Measurements from ENCODE around the gene CHRM5. TPM values are rescaled to one million over a fixed set of nuclear protein-coding genes. Genes with fewer than 3 reads are reported as not detected.

The CHRM5 gene
- polyA plus RNA-seq, 1 donor (not counting 4 experiments of a cell fraction or from before 2014, with no cell fraction given), result 0.01 TPM

DNA sequence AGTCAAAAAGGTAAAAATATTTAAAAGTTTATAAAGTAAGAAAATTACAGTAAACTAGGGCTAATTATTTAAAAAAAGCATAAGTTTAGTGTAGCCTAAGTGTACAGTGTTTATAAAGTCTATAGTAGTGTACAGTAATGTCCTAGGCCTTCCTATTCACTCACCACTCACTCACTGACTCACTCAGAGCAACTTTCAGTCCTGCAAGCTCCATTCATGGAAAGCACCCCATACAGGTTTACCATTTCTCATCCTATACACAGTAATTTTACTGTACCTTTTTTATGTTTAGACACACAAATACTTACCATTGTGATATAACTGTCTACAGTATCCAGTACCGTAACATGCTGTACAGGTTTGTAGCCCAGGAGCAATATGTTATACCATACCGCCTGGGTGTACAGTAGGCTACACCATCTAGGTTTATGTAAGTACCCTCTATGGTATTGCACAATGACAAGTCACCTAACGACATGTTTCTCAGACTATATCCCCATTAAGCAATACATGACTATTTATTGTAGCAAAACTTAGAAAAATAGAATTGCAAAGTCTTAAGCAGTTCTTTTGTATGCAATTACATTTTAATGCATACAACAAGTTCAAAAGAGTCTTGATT, 51.2 kb downstream of the CHRM5 start:
- Histone ChIP-seq H3K9me3 (ENCODE audit: control insufficient read depth, low read depth, low read length) (no peaks in the 10 kb centered on the region), H3K4me3 (ENCODE audit: control insufficient read depth in 2 of 3, extremely low read depth in 1 of 3, insufficient read depth in 2 of 3, low read depth in 1 of 3, low read length in 3 of 3) (no peak overlapping the region), H3K27me3 (ENCODE audit: control insufficient read depth, extremely low read depth, insufficient read depth, low read length) (no peaks in the 10 kb centered on the region), H2AFZ (ENCODE audit: control insufficient read depth, low read length) (no peak overlapping the region), H3K36me3 (ENCODE audit: control insufficient read depth in 2 of 2, extremely low read depth in 1 of 2, insufficient read depth in 2 of 2, low read length in 2 of 2) (no peaks in the 10 kb centered on the region), H4K20me1 (ENCODE audit: control insufficient read depth, extremely low read depth, insufficient read depth, low read length) (no peaks in the 10 kb centered on the region), H3K79me2 (ENCODE audit: control insufficient read depth, insufficient read depth, low read length) (no peaks in the 10 kb centered on the region), H3K9me1 (ENCODE audit: control insufficient read depth, extremely low read depth, insufficient read depth, low read length) (no peaks in the 10 kb centered on the region), H3K4me2 (ENCODE audit: control insufficient read depth, extremely low read depth, insufficient read depth, low read depth, low read length) (no peak overlapping the region), H3K4me1 (ENCODE audit: control insufficient read depth, extremely low read depth, insufficient read depth, low read length) (no peaks in the 10 kb centered on the region), H3K27ac (ENCODE audit: control insufficient read depth, insufficient read depth, low read length) (no peak overlapping the region), H3K9ac (ENCODE audit: control insufficient read depth, extremely low read depth, insufficient read depth, low read length) (no peak overlapping the region)
- dilution Hi-C loops (cut with MboI; ENCODE audit: extremely low pct_ligation_motif_present, low sequenced_read_pairs), result no loop called here
- DNase-seq (ENCODE audit: low read depth, low spot score) (no peak), FAIRE-seq (no peak)
- TF ChIP-seq, protein P1, sequence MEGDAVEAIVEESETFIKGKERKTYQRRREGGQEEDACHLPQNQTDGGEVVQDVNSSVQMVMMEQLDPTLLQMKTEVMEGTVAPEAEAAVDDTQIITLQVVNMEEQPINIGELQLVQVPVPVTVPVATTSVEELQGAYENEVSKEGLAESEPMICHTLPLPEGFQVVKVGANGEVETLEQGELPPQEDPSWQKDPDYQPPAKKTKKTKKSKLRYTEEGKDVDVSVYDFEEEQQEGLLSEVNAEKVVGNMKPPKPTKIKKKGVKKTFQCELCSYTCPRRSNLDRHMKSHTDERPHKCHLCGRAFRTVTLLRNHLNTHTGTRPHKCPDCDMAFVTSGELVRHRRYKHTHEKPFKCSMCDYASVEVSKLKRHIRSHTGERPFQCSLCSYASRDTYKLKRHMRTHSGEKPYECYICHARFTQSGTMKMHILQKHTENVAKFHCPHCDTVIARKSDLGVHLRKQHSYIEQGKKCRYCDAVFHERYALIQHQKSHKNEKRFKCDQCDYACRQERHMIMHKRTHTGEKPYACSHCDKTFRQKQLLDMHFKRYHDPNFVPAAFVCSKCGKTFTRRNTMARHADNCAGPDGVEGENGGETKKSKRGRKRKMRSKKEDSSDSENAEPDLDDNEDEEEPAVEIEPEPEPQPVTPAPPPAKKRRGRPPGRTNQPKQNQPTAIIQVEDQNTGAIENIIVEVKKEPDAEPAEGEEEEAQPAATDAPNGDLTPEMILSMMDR (optimal IDR thresholded peaks at IDR 0.05 in 1 of 3, IDR thresholded peaks at IDR 0.05 in 1 of 3, conservative IDR thresholded peaks at IDR 0.05 in 1 of 3; ENCODE audit: extremely low read depth in 1 of 3, insufficient read depth in 2 of 3, low read length in 3 of 3), result no peak
- TF ChIP-seq EZH2 (IDR thresholded peaks at IDR 0.05; ENCODE audit: low read length), result no peak

- FAIRE-seq (no peak), DNase-seq (ENCODE audit: low read depth, low spot score) (no peak)
- Histone ChIP-seq H3K79me2 (ENCODE audit: control insufficient read depth, insufficient read depth, low read length) (peaks cover 2% of the 10 kb centered on the region), H4K20me1 (ENCODE audit: control insufficient read depth, extremely low read depth, insufficient read depth, low read length) (no peaks in the 10 kb centered on the region), H3K9me1 (ENCODE audit: control insufficient read depth, extremely low read depth, insufficient read depth, low read length) (no peaks in the 10 kb centered on the region), H3K9me3 (ENCODE audit: control insufficient read depth, low read depth, low read length) (no peaks in the 10 kb centered on the region), H3K4me2 (ENCODE audit: control insufficient read depth, extremely low read depth, insufficient read depth, low read depth, low read length) (no peak overlapping the region), H3K9ac (ENCODE audit: control insufficient read depth, extremely low read depth, insufficient read depth, low read length) (no peak overlapping the region), H3K36me3 (ENCODE audit: control insufficient read depth in 2 of 2, extremely low read depth in 1 of 2, insufficient read depth in 2 of 2, low read length in 2 of 2) (no peaks in the 10 kb centered on the region), H3K27me3 (ENCODE audit: control insufficient read depth, extremely low read depth, insufficient read depth, low read length) (no peaks in the 10 kb centered on the region), H3K27ac (ENCODE audit: control insufficient read depth, insufficient read depth, low read length) (no peak overlapping the region), H2AFZ (ENCODE audit: control insufficient read depth, low read length) (no peak overlapping the region), H3K4me3 (ENCODE audit: control insufficient read depth in 2 of 3, extremely low read depth in 1 of 3, insufficient read depth in 2 of 3, low read depth in 1 of 3, low read length in 3 of 3) (no peak overlapping the region), H3K4me1 (ENCODE audit: control insufficient read depth, extremely low read depth, insufficient read depth, low read length) (no peaks in the 10 kb centered on the region)
- dilution Hi-C loops (cut with MboI; ENCODE audit: extremely low pct_ligation_motif_present, low sequenced_read_pairs), result no loop called here
- TF ChIP-seq, protein P1 (optimal IDR thresholded peaks at IDR 0.05 in 1 of 3, IDR thresholded peaks at IDR 0.05 in 1 of 3, conservative IDR thresholded peaks at IDR 0.05 in 1 of 3; ENCODE audit: extremely low read depth in 1 of 3, insufficient read depth in 2 of 3, low read length in 3 of 3), result no peak
- no peak for TF ChIP-seq EZH2 (IDR thresholded peaks at IDR 0.05; ENCODE audit: low read length)
Observed at GRCh38 chr15:34023907-34024306, 55.6 kb downstream of the CHRM5 start.
